K562 (cell line): ENCODE data around the gene CZIB. TPM values are rescaled to one million over a fixed set of nuclear protein-coding genes. Genes with fewer than 3 reads are reported as not detected.

Experiments used
- ATAC-seq: fragments of 200-7000 bp; cut with Tn5 transposase; 3 replicates; pipeline ENCODE4 v1.9.1; 2020; ENCODE audit warnings: moderate library complexity
- BruUV-seq: library from RNA; stranded (reverse); fragments of 400-500 nt; replicated peaks from 2 replicates; lab custom pipeline; 2021; lab: Mats Ljungman, UMichigan
- CTCF ChIA-PET: fragments of 300-600 bp; formaldehyde crosslinking; extraction: SDS; loops from one replicate; lab custom pipeline; 2021; ENCODE audit warnings: low intra/inter-chr PET ratio; lab: Yijun Ruan, JAX
- POLR2A ChIA-PET: fragments of 300-600, 350-650 bp; sonication (Branson Sonifier 250); formaldehyde crosslinking; extraction: SDS; loops from one replicate; lab custom pipeline; 2021; ENCODE audit warnings: antibody characterized with exemption, inconsistent platforms; lab: Yijun Ruan, JAX
- DNase-seq, 4 experiments: peaks; one replicate each; pipeline versions ENCODE4 v3.0.0 to v3.0.0-alpha.2; 2011 to 2018; ENCODE audit warnings: low spot score in 3 of 4, mixed read lengths in 3 of 4; ENCODE audit errors: extremely low read depth in 1 of 4
- FAIRE-seq: peaks from 2 replicates; lab custom pipeline; 2011; peaks lifted over from hg19 to GRCh38; lab: Jason Lieb, UNC
- H2AFZ ChIP-seq: 2 replicates; pipeline ENCODE4 v1.6.0; 2011; ENCODE audit warnings: low read depth, low read length, control low read depth, inconsistent platforms
- H3K27ac ChIP-seq: fragments of 200-600 bp; 3 replicates; pipeline ENCODE4 v1.8.0; 2011; ENCODE audit warnings: low read depth, mild to moderate bottlenecking, control low read depth, inconsistent platforms, low read length, moderate library complexity, mixed read lengths; ENCODE audit errors: extremely low read depth
- H3K27me3 ChIP-seq, 2 experiments: fragments of 300-600 bp in 1 of 2; 2 replicates in 1 of 2; 3 replicates in 1 of 2; pipeline versions ENCODE4 v1.6.0 to v1.8.0; 2011; ENCODE audit warnings: inconsistent platforms in 2 of 2, low read length in 2 of 2, mild to moderate bottlenecking in 1 of 2, mixed read lengths in 1 of 2, moderate library complexity in 1 of 2; ENCODE audit not compliant: control insufficient read depth in 2 of 2, insufficient read depth in 2 of 2
- H3K36me3 ChIP-seq: fragments of 300-600 bp; 3 replicates; pipeline ENCODE4 v1.8.0; 2011; ENCODE audit warnings: mild to moderate bottlenecking, low read length, inconsistent platforms; ENCODE audit not compliant: control insufficient read depth, insufficient read depth
- H3K4me1 ChIP-seq, 2 experiments: fragments of 200-600 bp in 1 of 2; replicated peaks in 1 of 2; 2 replicates in 1 of 2; 3 replicates in 1 of 2; pipeline versions ENCODE4 v1.5.1 to v1.8.0; 2011; ENCODE audit warnings: inconsistent platforms in 2 of 2, low read length in 2 of 2, mild to moderate bottlenecking in 1 of 2, mixed read lengths in 1 of 2, moderate library complexity in 1 of 2; ENCODE audit not compliant: control insufficient read depth in 2 of 2, insufficient read depth in 2 of 2
- H3K4me2 ChIP-seq: 2 replicates; pipeline ENCODE4 v1.6.1; 2011; ENCODE audit warnings: low read length, control low read depth, inconsistent platforms, mixed read lengths; ENCODE audit not compliant: insufficient read depth
- H3K4me3 ChIP-seq: fragments of 200-600 bp; sonication (generic), shearing (Covaris generic); 2 replicates; pipeline ENCODE4 v1.5.1; 2016; ENCODE audit warnings: control low read depth, inconsistent platforms
- H3K79me2 ChIP-seq: fragments of 200-600 bp; 3 replicates; pipeline ENCODE4 v1.8.0; 2011; ENCODE audit warnings: low read length, inconsistent platforms; ENCODE audit not compliant: control insufficient read depth, insufficient read depth
- H3K9ac ChIP-seq, 2 experiments: 2 replicates each; pipeline versions ENCODE4 v1.6.0 to v1.6.1; 2011; ENCODE audit warnings: low read depth in 2 of 2, low read length in 2 of 2, control low read depth in 1 of 2, inconsistent platforms in 1 of 2, mild to moderate bottlenecking in 1 of 2, mixed read lengths in 1 of 2; ENCODE audit not compliant: insufficient read depth in 1 of 2
- H3K9me1 ChIP-seq: one replicate; pipeline ENCODE4 v1.6.0; 2011; ENCODE audit warnings: inconsistent platforms, mild to moderate bottlenecking, low read length, moderate library complexity; ENCODE audit not compliant: control insufficient read depth, insufficient read depth
- H3K9me3 ChIP-seq: replicated peaks from 2 replicates; pipeline ENCODE4 v1.5.1; 2011; ENCODE audit warnings: low read depth, low read length, inconsistent platforms; ENCODE audit not compliant: control insufficient read depth, insufficient read depth
- H4K20me1 ChIP-seq: replicated peaks from 2 replicates; pipeline ENCODE4 v1.6.1; 2011; ENCODE audit warnings: low read length, inconsistent platforms, mixed read lengths; ENCODE audit not compliant: control insufficient read depth, insufficient read depth
- BRD4 ChIP-seq: fragments of 200-600 bp; sonication (generic); IDR thresholded peaks from 2 replicates; pipeline ENCODE4 v1.6.1; 2017; ENCODE audit warnings: inconsistent platforms
- NFE2 ChIP-seq: IDR thresholded peaks from 2 replicates; pipeline ENCODE4 v1.6.1; 2014; ENCODE audit warnings: antibody characterized with exemption, low read depth
- ZNF134 ChIP-seq: fragments of 250-450 bp; sonication (Bioruptor Pico); conservative IDR thresholded peaks from 2 replicates; pipeline ENCODE4 v1.4.0; 2020
- ZNF586 ChIP-seq: fragments of 450-650 bp; formaldehyde crosslinking; conservative IDR thresholded peaks from 2 replicates; pipeline ENCODE4 v1.4.0; 2020; ENCODE audit warnings: mild to moderate bottlenecking, moderate library complexity
- ZNF79 ChIP-seq: fragments of 250-450 bp; sonication (Bioruptor Pico); IDR thresholded peaks from 2 replicates; pipeline ENCODE4 v1.4.0; 2020; ENCODE audit warnings: low read depth, mild to moderate bottlenecking, moderate library complexity
- WGBS: fragments of 100-300 bp; shearing (Covaris generic); methylation state at CpG from one replicate; pipeline ENCODE4 v1.1.6; 2016; ENCODE audit warnings: low coverage, mixed read lengths; ENCODE audit not compliant: insufficient coverage; ENCODE audit errors: missing lambda C conversion rate; 5-methylcytosine and 5-hydroxymethylcytosine counted together
- in situ Hi-C: fragments of 300-500 bp; cut with MboI; formaldehyde crosslinking; loops from 4 replicates; pipeline ENCODE4 v1.15.0; 2018; ENCODE audit warnings: inconsistent platforms, mixed read lengths
- intact Hi-C: fragments of 100-400 bp; cut with micrococcal nuclease; formaldehyde crosslinking; loops from 2 replicates; pipeline ENCODE4 v1.14.2; 2022
- polyA plus RNA-seq, 8 experiments: library from polyadenylated mRNA; depleted of rRNA in 4 of 8; stranded (reverse) in 5 of 8; unstranded in 3 of 8; fragments of >200 nt; fragmentation: Nextera tagmentation in 2 of 8; fragmentation: Illumina TruSeq in 1 of 8; extraction: Ambion mirVana in 2 of 8; extraction: Trizol in 1 of 8; gene quantifications; 2 replicates each; pipeline versions ENCODE4 v1.2.1 to v1.2.3, GENCODE V29; 2011 to 2014; ENCODE audit warnings: inconsistent platforms in 1 of 8, missing spikeins in 1 of 8
- total RNA-seq, 7 experiments: library from RNA; depleted of rRNA in 6 of 7; stranded (reverse); fragments of >200 nt in 6 of 7; fragmentation: Illumina TruSeq in 2 of 7; extraction: Trizol in 2 of 7; gene quantifications; 2 replicates each; pipeline versions ENCODE4 v1.2.1 to v1.2.3, GENCODE V29; 2011 to 2021; ENCODE audit warnings: low replicate concordance in 1 of 7
- TF ChIP-seq, protein P1 (sequence below): fragments of 250-450 bp; sonication (Bioruptor Pico); IDR thresholded peaks from 2 replicates; pipeline ENCODE4 v1.5.1; 2021; ENCODE audit warnings: mild to moderate bottlenecking

CZIB gene
- total and polyA plus RNA-seq, 9 of the 15 experiments (the other 6 are each of a cell fraction or from before 2014, with no cell fraction given) = 52.6 to 111 (median 80.0) TPM

DNA sequence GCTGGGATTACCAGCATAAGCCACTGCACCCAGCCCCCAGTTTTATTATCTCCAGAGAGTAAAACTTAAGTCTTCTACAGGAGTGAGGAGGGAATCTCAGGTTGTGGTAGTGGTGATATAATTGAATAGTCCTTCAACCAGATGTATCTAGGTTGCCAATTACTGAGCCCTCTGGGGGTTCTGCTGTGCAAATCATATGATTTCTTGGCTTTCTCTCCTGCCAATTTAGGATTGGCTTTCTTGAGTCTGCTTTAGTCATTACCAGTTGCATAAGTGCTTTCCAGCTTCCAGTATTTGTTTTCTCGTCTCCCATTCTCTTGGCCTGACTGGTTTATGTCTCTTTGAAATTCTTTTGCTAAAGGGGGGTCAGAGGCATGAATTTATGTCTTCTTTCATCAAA, 12.7 kb downstream of the CZIB start:
- peaks cover 62% of the 10 kb centered on the region; the same call in 2 of the 3 replicates for H3K36me3 ChIP-seq
- FAIRE-seq = no peak
- no peaks in the 10 kb centered on the region for H4K20me1 ChIP-seq
- DNase-seq = no peak
- intact Hi-C loops = no loop called here
- H2AFZ ChIP-seq = no peak overlapping the region
- in situ Hi-C loops = no loop called here
- TF ChIP-seq, protein P1, sequence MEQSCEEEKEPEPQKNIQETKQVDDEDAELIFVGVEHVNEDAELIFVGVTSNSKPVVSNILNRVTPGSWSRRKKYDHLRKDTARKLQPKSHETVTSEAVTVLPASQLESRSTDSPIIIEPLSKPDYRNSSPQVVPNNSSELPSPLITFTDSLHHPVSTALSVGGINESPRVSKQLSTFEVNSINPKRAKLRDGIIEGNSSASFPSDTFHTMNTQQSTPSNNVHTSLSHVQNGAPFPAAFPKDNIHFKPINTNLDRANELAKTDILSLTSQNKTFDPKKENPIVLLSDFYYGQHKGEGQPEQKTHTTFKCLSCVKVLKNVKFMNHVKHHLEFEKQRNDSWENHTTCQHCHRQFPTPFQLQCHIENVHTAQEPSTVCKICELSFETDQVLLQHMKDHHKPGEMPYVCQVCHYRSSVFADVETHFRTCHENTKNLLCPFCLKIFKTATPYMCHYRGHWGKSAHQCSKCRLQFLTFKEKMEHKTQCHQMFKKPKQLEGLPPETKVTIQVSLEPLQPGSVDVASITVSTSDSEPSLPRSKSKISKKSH (CRISPR knock-in tag) = no peak
- no peak for TF ChIP-seq ZNF586 (CRISPR knock-in tag)
- TF ChIP-seq ZNF134 (CRISPR knock-in tag) = no peak
- no peak for TF ChIP-seq BRD4
- TF ChIP-seq NFE2 = no peak
- no peak for TF ChIP-seq ZNF79 (CRISPR knock-in tag)
- H3K9me3 ChIP-seq = peaks cover 19% of the 10 kb centered on the region
- H3K4me2 ChIP-seq = no peak overlapping the region
- BruUV-seq = no TSS peak
- no peak overlapping the region for H3K4me3 ChIP-seq
- H3K27ac ChIP-seq = no peak overlapping the region
- no peaks in the 10 kb centered on the region for H3K9me1 ChIP-seq
- H3K27me3 ChIP-seq = no peaks in the 10 kb centered on the region
- ChIA-PET CTCF (no interaction called here), POLR2A (no interaction called here)
- 75% methylated on average over 1 of the region's 1 CpG for WGBS
- H3K9ac ChIP-seq = no peak overlapping the region
- H3K4me1 ChIP-seq = no peaks in the 10 kb centered on the region
- H3K79me2 ChIP-seq = no peaks in the 10 kb centered on the region
- ATAC-seq = no peak
